HG03521 (cell line): ENCODE measurements around the gene RFTN1.

Source experiments
- ATAC-seq: cut with Tn5 transposase; IDR thresholded peaks from one replicate; pipeline ENCODE4 v1.9.1; 2021; ENCODE audit warnings: mild to moderate bottlenecking, moderate library complexity; ENCODE audit not compliant: unreplicated experiment

Gene RFTN1

DNA sequence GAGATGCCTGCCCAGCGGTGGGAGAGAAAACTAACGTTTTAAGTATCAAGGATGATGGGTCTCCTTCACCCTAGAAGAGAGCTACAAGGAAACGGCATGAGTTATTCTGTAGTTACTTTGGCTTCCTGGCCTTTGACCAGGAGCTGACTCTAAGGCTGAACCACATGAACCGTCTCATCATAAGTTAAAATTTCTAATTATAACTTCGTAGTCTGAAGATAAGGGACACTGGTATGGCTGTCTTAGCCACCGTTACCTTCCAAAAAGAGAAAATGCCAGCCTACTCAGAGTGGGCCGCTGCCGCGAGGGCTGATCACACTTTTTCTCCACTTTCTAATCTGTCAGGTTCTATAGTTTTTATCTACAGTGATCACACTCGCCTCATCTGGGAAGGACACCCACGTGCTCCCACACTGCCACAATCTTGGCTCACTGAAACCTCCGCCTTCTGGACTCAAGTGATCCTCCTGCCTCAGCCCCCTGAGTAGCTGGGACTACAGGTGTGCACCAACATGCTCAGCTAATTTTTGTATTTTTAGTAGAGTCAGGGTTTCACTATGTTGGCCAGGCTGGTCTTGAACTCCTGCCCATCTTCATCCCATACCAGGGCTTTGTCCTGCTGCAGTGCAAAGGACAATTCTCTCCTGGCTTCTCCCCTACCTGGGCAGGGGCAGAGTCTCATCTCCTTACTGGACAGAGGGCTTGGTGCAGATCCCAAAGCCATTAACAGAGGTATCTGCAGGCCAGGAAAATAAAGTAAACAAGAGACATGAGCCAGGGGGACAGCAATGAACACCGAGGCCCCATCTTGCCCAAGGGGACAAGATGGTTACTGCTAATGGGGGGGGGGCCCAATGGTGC lies 73.4 kb downstream of the RFTN1 start:
- no peak for ATAC-seq

- no peak for ATAC-seq
These were observed 74.2 kb downstream of the RFTN1 start for GRCh38 chr3:16439163-16439847.

DNA sequence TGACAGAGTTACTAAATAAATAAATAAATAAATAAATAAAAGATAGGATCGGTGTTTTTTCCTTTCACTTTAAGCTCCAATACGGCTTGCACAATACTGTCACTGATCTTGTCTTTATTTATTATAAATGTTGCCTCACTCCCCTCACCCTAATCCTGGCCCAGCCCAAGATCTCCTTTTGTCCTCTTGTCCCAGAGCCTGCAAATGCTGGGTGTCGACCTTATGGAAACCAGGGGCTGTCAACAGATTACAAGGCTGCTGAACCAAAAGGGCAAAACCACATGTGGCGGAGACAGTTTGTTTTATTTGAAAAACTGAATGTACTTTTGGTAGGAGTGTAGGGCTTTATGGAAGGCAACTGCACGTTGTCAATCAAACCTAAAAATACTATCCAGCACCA lies 75.9 kb downstream of the RFTN1 start:
- no peak for ATAC-seq

DNA sequence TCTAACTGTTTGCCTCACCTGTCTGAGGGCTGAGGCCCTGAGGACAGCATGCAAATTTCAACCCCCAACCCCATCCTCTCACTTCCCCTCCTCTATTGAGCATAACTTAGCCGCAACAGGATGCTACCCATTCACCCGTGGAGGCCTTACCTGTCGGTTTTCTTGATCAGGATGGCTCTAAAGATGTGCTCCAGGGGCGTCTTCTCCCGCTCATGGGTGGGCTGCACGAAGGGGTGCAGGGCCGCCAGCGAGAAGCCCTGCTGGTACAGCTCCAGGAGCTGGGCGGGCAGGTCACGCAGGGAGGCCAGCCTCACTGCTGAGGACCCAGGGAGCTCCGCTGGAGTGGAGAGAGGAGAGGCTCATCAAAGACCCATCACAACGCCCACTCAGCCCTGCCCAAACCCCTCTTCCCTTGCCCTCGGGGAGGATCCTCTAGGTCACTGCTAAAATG lies 79.8 kb downstream of the RFTN1 start:
- ATAC-seq = peak; percentile 76

DNA sequence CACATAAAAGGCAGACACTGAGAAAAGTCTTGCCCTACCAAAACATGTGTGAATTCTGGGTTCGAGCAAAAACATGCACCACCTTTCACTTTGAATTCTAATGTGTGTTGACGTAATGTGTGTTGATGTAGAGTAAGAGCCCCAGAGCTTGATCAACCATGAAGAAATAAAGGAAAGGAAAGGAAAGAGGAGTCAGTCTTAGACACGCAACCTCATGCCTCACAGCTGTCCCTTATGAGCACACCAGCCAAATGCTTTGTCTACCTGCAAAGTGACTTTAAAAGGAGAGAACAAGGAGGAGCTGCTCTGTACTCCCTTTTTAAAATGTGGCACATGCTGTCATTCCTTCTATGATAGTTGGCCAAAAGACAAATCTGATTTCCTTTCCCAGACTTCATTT lies 80.8 kb downstream of the RFTN1 start:
- ATAC-seq = no peak

- peak; percentile 41 for ATAC-seq
These were observed 82.5 kb downstream of the RFTN1 start for GRCh38 chr3:16430717-16431630.

GRCh38 chr3:16429086-16429485 lies 84.4 kb downstream of the RFTN1 start:
- no peak for ATAC-seq

GRCh38 chr3:16428612-16429011 lies 84.9 kb downstream of the RFTN1 start:
- ATAC-seq = no peak

DNA sequence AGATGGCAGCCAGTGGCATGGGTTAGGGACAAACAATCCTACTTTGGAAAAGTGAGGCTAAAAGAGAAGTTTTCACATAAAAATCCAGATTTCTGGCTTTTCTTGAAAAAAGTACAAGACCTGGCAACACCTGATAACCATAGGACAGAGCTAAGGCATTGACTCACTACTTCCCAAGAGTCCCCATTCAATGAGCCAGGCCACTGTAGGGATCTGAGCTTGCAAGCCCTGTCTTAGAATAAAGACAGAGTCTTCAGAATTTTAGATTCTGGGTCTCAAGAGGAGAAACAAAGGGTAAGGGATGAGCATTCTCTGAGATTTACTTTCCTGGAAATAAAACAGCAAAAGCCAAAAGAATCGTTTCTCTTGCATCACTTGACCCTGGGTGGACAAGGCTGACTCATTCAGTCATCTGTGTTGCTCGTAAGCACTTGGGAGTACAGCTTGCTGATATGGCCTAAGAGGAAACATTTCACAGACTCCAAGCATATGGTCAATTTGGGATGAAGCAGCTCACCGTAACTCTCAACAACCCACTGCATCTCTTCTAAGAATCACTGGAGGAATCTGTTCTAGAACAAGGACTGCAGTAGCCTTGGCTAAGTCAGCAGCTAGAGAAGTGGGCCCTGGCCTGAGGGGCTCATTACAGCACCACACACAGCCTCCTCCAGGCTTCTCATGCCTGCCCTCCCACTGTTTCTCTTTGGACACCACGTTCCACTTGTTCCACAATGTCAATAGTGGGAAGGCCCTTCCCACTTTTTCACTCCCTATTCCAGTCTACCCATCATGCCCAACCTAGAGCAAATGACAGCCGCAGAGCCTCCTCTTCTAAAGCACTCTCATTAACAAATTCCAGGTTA lies 86.2 kb downstream of the RFTN1 start:
- ATAC-seq = no peak

- no peak for ATAC-seq
These were observed 86.8 kb downstream of the RFTN1 start for GRCh38 chr3:16426665-16427064.

DNA sequence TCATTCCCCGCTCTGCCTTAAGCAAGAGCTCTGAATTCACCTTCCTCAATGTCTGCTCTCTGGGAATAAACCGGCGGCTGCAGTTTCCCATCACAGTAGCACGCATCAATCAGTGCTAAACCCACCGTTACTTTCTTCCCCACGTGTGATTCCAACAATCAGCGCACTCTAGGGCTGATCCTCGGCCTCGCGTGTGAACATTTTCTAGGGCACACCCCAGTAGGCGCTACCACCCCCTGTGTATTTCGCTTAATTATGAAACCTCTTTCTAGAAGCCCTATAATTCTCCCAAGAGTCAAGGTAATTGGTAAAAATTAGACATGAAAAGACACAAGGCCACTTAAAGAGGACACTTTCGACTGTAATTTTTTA lies 87.5 kb downstream of the RFTN1 start:
- ATAC-seq = no peak

DNA sequence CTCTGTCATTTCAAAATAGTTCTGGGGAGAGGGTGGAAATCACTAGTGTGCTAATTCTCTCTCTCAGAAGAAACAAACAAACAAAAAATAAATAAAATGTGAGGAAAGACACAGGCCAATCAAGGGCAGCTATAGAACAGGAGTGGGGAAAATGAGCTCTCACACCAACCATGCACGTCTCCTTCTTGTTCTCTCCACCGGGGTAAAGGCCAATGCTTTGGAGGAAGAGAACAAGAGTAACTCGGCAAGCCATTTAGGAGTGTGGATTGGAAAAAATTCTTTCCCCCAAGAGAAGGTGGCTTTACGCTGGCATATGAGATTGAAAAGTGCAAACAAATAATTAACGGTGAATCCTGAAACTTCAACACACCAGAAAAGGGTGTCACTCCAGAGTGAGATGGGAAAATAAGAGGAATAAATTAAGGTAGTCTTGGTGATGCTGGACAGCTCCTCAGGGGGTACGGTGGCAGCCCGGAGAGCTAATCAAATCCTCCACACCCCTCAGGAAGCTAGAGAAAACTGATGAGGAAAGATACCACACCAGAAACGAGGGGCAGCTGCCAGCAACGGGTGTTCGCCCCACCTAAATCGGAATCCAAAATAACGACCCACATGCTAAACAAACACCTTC lies 88.0 kb downstream of the RFTN1 start:
- ATAC-seq = no peak

- peak; percentile 83 for ATAC-seq
These were observed 89.4 kb downstream of the RFTN1 start for GRCh38 chr3:16423947-16424673.

GRCh38 chr3:16423298-16423697 lies 90.2 kb downstream of the RFTN1 start:
- no peak for ATAC-seq

GRCh38 chr3:16419640-16420241 lies 93.8 kb downstream of the RFTN1 start:
- ATAC-seq = no peak

DNA sequence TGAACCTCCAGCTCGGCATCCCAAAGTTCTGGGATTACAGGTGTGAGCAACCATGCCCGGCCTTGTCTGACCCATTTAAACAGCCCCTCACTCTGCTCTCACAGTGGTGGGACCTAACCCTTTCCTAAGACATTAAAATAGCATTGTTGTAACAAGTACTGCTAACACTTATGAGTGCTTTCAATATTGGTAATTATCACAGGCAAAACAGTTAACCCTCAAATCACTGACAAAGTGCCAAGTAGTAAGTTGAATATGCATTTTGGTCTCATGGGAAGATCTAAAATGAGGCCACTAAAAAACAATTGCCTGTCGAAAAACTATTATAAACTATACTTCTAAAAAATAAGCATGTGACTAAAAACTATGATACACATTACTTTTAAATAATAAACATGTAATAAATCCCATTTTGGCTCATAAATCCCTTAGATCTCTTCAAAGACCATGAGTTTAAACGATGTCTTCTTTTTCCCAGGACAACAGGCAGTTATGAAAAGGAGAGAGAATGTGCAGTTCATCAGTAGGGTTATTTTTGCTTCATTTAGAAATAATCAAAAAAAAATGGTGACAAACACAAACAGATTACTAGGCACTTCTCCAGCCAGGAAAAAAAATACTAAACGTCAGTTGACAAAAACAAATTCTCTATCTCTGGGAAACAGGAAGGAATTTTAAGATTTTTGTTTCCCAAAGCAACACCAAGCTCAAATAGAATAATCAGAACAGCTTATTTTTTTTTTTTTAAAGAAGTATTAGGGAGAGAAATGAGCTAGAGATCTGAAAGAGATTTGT lies 95.4 kb downstream of the RFTN1 start:
- no peak for ATAC-seq

DNA sequence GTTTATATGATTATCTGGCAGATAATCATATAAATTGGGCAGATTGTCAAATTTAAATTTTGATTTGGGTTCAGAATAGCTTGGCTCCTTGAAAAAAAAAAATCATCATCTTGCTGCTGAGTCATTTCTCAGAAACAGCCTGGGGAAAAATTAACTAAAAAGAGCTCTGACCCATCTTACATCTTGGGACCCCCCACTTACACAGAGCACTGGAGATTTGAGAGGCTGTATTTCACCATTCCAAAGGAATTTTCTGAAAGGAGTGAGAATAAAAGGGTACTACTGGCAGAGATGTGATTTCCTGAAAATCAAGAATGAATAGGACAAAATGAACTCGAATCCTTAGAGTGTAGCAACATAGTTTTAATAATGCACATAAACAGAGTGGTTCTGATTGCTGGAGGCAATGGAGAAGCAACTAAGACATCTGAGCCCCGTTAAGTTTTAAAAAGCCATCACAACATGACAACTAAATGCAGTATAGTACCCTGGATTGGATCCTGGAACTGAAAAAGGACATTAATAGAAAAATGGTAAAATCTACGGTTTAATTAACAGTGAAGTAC lies 97.5 kb downstream of the RFTN1 start:
- ATAC-seq = no peak

GRCh38 chr3:16413321-16413720 lies 100.2 kb downstream of the RFTN1 start:
- no peak for ATAC-seq
